Breast epithelium (tissue), 3 donors: ENCODE results near the gene BMP2K.

Experiments used
- POLR2A ChIP-seq: fragments of 450-650 bp; IDR thresholded peaks from one replicate; pipeline ENCODE4 v1.6.1; 2016; ENCODE audit warnings: antibody characterized with exemption, mild to moderate bottlenecking, moderate library complexity
- POLR2AphosphoS5 ChIP-seq, 3 donors: sonication (generic); formaldehyde crosslinking; IDR thresholded peaks; one replicate each; pipeline ENCODE4 v1.6.1; 2017; ENCODE audit warnings: antibody characterized with exemption in 3 of 3
- TF ChIP-seq, protein P1 (sequence below), 3 donors: fragments of 450-650 bp; IDR thresholded peaks; one replicate each; pipeline ENCODE4 v1.5.1; 2016 to 2017; ENCODE audit warnings: antibody characterized with exemption in 3 of 3, mild to moderate bottlenecking in 3 of 3, moderate library complexity in 3 of 3

DNA sequence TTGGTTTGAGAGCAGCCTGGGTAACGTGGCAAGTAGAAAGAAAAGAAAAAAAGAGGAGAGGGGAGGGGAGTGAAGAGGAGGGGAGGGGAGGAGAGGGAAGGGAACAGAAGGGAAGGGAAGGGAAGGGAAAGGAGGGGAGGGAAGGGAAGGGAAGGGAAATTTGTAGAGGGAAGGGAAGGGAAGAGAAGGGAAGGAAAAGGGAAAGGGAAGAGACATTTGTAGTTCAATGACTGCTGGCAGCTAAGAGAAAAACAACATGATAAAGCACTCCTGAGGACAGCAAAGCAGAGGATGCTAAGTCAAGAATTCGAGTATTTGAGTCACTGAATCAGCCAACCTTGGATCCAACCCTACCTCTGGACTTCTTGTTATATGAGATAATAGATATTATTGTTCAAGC lies 38.2 kb upstream of the BMP2K start:
- TF ChIP-seq, protein P1, sequence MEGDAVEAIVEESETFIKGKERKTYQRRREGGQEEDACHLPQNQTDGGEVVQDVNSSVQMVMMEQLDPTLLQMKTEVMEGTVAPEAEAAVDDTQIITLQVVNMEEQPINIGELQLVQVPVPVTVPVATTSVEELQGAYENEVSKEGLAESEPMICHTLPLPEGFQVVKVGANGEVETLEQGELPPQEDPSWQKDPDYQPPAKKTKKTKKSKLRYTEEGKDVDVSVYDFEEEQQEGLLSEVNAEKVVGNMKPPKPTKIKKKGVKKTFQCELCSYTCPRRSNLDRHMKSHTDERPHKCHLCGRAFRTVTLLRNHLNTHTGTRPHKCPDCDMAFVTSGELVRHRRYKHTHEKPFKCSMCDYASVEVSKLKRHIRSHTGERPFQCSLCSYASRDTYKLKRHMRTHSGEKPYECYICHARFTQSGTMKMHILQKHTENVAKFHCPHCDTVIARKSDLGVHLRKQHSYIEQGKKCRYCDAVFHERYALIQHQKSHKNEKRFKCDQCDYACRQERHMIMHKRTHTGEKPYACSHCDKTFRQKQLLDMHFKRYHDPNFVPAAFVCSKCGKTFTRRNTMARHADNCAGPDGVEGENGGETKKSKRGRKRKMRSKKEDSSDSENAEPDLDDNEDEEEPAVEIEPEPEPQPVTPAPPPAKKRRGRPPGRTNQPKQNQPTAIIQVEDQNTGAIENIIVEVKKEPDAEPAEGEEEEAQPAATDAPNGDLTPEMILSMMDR (IDR thresholded peaks at IDR 0.05) = no peak
- TF ChIP-seq POLR2A = no peak
- TF ChIP-seq POLR2AphosphoS5 (IDR thresholded peaks at IDR 0.05) = no peak
